ENCODE measurements around the gene MAB21L4. TPM values are rescaled to one million over a fixed set of nuclear protein-coding genes. Genes with fewer than 3 reads are reported as not detected.

Gene MAB21L4
- total RNA-seq, 2 donors from 2014 or later: not detected

DNA sequence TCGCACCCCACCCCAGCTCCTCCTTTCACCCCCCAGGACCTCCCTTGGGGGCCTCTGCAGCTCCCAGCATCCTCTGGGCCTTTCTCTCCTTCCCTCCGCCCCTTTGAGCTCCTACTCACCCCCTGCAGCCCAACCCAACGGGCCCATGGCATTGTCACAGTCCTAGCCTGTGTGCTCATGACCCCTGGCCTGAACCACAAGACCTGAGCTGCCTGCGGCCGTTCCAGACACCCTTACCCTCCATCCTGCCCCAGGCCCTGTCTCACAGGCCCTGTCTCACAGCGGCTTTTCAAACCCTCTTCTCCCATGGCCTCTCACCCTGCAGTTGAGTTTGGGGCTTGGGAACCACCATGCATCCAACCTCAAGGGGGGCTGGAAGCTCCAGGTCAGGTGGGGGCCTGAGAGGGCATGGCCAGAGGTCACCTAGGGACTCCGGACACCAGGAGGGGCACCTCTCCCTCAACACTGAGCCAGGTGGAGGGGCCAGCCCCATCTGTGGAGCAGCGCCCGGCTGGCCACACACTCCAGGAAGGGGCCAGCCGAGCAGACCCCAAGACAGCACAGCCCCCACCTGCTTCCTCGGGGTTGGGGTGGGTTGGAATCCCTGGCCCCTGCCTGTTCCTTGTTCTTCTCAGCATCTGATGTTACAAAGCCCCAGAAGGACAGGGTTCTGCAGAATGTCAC, 6.9 kb downstream of the MAB21L4 start:
- no peak overlapping the region for H3K27ac Mint-ChIP-seq
- H3K36me3 Mint-ChIP-seq: no peaks in the 10 kb centered on the region
- no peaks in the 10 kb centered on the region for H3K4me1 Mint-ChIP-seq (ENCODE audit: low read depth in 2 of 2)
- ATAC-seq (no peak), DNase-seq (ENCODE audit: low spot score) (no peak)
- no peaks in the 10 kb centered on the region for H3K27me3 Mint-ChIP-seq
- H3K4me3 Mint-ChIP-seq: no peak overlapping the region
- no peaks in the 10 kb centered on the region for H3K9me3 Mint-ChIP-seq

DNA sequence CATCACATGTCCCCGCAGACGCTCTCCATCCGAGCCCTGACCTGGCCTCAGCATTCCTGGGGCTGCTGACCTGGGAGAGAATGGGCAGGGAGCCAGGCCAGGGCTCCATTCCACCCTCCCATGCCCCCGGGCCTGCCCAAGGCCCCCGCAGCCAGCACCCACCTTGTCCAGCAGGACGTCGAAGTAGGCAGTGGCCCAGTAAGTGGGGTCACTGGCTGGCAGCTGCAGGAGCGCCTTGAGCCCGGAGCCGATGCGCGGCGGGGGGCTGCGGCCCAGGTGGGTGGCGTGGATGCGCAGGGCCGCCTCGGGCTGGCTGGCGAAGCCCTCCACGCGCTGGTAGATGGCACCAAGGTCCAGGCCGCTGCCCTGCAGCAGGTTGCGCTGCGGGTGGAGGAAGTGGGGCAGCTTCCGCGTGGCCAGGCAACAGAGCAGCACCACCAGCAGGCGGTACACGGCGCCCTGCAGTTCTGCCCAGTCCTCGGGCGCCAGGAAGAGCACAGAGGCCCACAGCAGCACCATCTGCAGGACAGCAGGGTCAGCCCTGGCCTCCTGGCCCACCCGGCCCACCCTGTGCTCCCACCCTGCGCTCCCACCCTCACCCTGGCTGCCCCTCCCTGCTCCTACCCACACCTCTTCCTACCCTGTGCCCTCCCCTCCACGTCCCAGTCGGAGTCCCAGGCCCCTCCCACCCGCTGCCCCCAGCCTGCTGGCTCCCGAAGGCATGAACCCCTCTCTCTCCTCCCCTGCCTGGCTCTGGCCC, 7.6 kb downstream of the MAB21L4 start:
- H3K9me3 Mint-ChIP-seq: no peaks in the 10 kb centered on the region
- peaks cover 0 to 2% of the 10 kb centered on the region in 2 donors for H3K27me3 Mint-ChIP-seq
- ATAC-seq: no peak
- H3K36me3 Mint-ChIP-seq: no peaks in the 10 kb centered on the region
- H3K27ac Mint-ChIP-seq: no peak overlapping the region
- H3K4me1 Mint-ChIP-seq (ENCODE audit: low read depth in 2 of 2): no peaks in the 10 kb centered on the region
- H3K4me3 Mint-ChIP-seq: no peak overlapping the region
- no peak for DNase-seq (ENCODE audit: low spot score)

DNA sequence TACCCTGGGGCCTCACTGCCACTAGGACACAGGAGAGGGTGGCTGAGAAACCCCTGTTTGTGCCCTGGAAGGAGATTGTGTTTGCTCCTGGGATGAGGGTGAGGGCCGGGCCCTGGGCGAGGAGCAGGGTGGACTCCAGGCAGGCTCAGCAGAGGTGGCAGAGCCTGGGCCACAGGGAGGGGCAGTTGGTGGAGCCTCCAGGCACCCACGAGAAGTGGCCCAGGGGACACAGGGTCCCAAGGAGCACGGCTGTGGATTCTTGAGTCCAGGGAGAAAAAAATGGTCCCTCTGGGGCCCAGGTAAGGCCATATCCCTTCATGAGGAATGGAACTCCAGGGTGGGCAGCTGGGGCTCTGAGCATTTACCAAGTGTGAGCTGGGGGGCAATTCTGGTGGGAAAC, 8.3 kb downstream of the MAB21L4 start:
- no peaks in the 10 kb centered on the region for H3K36me3 Mint-ChIP-seq
- DNase-seq (ENCODE audit: low spot score): no peak
- no peaks in the 10 kb centered on the region for H3K4me1 Mint-ChIP-seq (ENCODE audit: low read depth in 2 of 2)
- H3K4me3 Mint-ChIP-seq: no peak overlapping the region
- no peak for ATAC-seq
- H3K9me3 Mint-ChIP-seq: no peaks in the 10 kb centered on the region
- no peak overlapping the region for H3K27ac Mint-ChIP-seq
- peaks cover 0 to 4% of the 10 kb centered on the region in 2 donors for H3K27me3 Mint-ChIP-seq

DNA sequence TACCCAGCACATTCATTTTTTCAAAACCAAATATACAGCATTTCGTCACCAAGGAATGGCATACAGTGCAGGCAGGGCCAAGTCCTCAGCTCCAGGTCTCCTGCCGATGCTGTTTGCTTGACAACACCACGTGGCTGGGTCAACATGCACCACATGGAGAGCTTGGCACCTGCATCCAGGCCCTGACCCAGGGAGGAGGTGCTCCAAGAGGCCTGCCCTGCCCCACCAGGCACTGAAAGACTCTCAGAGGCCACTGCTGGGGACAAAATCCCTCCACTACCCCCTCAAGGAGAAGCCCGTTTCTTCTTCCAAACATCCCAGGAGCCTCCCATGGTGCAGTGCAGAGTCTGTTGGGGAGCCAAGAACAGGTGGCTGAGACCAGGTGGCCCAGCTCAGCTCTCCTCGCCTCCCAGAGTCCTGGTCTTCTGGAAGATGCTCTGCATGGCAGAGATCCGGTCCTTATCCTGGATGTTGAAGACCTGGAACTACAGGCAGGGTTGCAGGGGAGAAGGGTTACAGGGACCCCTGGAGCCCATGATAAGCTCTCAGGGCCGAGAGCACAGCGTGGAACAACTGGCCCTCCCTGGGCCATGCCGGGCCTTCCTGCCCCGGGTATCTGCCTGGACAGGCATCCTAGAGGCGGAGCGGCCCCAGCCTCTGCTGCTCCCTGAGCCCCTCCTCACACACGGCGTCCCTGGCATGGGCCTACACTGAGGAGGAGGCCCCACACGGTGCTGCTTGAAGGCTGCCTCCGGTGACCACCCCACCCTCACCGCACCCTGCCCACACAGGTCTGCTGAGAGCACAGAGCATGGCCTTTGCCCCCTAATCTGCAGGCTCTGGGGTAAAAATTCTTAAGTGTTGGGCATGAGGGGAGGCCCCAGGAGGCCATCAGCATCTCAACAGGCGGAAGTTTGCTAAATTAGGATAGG, 9.0 kb downstream of the MAB21L4 start:
- Mint-ChIP-seq H3K27ac (no peak overlapping the region), H3K36me3 (no peaks in the 10 kb centered on the region), H3K9me3 (no peaks in the 10 kb centered on the region), H3K4me1 (ENCODE audit: low read depth in 2 of 2) (no peaks in the 10 kb centered on the region), H3K27me3 (peaks cover 0 to 5% of the 10 kb centered on the region in 2 donors), H3K4me3 (no peak overlapping the region)
- no peak for ATAC-seq
- no peak for DNase-seq (ENCODE audit: low spot score)

DNA sequence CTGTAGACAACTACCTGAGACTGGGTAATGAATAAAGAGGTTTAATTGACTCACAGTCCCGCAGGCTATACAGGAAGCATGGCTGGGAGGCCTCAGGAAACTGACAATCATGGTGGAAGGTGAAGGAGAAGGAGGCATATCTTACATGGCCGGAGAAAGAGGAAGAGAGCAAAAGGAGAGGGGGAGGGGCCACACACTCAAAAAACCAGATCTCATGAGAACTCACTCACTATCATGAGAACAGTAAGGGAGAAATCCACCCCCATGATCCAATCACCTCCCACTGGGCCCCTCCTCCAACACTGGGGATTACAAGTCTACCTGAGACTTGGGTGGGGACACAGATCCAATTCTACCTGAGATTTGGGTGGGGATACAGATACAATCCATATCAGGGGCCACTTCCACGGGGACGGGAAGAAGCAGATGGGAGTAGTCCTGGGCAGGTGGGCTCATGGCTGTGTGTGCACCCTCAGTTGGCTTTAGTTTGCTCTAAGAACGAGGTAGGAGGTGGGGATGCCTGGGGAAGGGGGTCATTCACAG, 9.9 kb downstream of the MAB21L4 start:
- Mint-ChIP-seq H3K36me3 (no peaks in the 10 kb centered on the region), H3K27me3 (peaks cover 0 to 5% of the 10 kb centered on the region in 2 donors), H3K9me3 (no peaks in the 10 kb centered on the region), H3K27ac (no peak overlapping the region), H3K4me1 (ENCODE audit: low read depth in 2 of 2) (no peaks in the 10 kb centered on the region), H3K4me3 (no peak overlapping the region)
- no peak for ATAC-seq
- no peak for DNase-seq (ENCODE audit: low spot score)

DNA sequence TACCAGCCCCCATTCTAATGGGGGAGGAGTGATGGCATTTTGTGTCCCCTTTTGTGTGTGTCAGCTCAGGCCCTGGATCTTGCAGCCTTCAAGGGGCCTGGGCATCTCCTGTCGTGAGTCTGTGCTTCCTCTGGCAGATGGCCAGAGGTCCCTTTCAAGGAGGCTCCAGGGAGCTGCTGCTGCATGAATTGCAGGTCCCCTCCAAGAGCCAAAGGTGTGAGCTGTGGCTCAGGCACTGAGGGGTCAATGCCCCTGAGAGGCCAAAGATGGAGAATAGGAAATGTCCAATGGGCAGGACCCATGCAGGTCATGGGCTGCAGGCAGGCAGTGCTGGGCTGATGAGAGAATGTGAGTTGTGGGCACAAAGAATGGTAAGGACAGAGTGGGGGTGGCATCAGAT, 10.4 kb downstream of the MAB21L4 start:
- H3K27ac Mint-ChIP-seq: no peak overlapping the region
- no peaks in the 10 kb centered on the region for H3K4me1 Mint-ChIP-seq (ENCODE audit: low read depth in 2 of 2)
- no peaks in the 10 kb centered on the region for H3K9me3 Mint-ChIP-seq
- H3K27me3 Mint-ChIP-seq: peaks cover 0 to 5% of the 10 kb centered on the region in 2 donors
- no peak for DNase-seq (ENCODE audit: low spot score)
- ATAC-seq: no peak
- no peaks in the 10 kb centered on the region for H3K36me3 Mint-ChIP-seq
- no peak overlapping the region for H3K4me3 Mint-ChIP-seq

DNA sequence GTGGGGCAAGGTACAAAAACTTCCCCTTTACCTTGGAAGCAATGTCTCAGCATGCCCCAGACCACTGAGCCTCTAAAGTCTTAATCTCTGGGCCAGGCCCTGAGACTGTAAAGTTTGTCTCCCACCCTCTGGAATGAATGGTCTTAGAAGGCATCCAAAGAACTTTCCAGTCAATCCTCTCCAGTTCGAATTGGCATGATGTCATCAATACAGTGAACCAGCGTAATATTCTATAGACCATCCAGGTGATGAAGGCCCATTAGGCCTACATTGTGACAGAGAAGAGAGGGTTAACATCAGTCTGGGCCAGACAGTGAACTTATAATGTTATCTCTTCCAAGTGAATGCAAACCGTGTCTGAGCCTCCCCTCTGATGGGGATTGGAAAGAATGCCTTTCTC, 11.2 kb downstream of the MAB21L4 start:
- H3K9me3 Mint-ChIP-seq: no peaks in the 10 kb centered on the region
- no peaks in the 10 kb centered on the region for H3K36me3 Mint-ChIP-seq
- no peak for ATAC-seq
- DNase-seq (ENCODE audit: low spot score): no peak
- H3K27ac Mint-ChIP-seq: no peak overlapping the region
- H3K4me1 Mint-ChIP-seq (ENCODE audit: low read depth in 2 of 2): no peaks in the 10 kb centered on the region
- no peak overlapping the region for H3K4me3 Mint-ChIP-seq
- peaks cover 0 to 5% of the 10 kb centered on the region in 2 donors for H3K27me3 Mint-ChIP-seq

DNA sequence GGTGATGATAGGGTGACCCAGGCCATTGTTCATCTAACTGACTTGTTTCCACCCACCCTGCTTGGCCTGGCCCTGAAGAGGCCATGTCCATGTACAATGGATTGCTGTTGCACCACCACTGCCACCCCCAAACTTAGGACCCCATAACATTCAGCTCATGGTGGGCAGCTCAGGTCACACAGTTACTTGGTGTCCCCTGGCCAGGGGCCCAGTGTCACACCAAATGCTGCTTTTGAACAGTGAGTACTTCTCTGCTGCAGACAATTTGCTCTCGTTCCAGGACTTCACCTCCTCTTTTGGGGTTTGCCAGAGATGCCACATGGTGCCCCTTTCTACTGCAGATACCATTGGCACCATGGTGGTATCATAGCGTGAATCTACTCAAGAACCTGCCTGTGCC, 11.7 kb downstream of the MAB21L4 start:
- ATAC-seq: no peak
- H3K9me3 Mint-ChIP-seq: no peaks in the 10 kb centered on the region
- DNase-seq (ENCODE audit: low spot score): no peak
- no peaks in the 10 kb centered on the region for H3K4me1 Mint-ChIP-seq (ENCODE audit: low read depth in 2 of 2)
- peaks cover 0 to 5% of the 10 kb centered on the region in 2 donors for H3K27me3 Mint-ChIP-seq
- no peaks in the 10 kb centered on the region for H3K36me3 Mint-ChIP-seq
- no peak overlapping the region for H3K27ac Mint-ChIP-seq
- no peak overlapping the region for H3K4me3 Mint-ChIP-seq

DNA sequence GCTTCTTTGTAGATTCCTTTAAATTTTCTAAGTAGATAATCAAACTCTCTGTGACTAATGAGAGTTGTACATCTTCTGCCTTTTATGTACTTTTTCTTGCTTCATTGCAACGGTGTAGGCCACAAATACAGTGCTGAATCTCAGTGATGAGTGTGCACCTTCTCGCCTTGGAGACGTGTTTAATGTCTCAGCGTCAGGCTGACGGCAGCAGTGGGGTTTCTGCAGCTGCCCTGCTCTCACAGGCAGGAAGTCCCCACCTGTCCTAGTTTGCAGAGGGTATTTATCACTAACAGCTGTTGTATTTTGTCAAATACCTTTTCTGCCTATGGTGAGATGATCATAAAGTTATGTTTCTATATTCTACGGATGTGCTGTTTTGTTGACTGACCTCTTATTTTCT, 14.0 kb downstream of the MAB21L4 start:
- Mint-ChIP-seq H3K36me3 (no peaks in the 10 kb centered on the region), H3K27me3 (peaks cover 0 to 5% of the 10 kb centered on the region in 2 donors), H3K4me3 (no peak overlapping the region), H3K9me3 (no peaks in the 10 kb centered on the region), H3K4me1 (ENCODE audit: low read depth in 2 of 2) (no peaks in the 10 kb centered on the region), H3K27ac (no peak overlapping the region)
- DNase-seq (ENCODE audit: low spot score) (no peak), ATAC-seq (no peak)

DNA sequence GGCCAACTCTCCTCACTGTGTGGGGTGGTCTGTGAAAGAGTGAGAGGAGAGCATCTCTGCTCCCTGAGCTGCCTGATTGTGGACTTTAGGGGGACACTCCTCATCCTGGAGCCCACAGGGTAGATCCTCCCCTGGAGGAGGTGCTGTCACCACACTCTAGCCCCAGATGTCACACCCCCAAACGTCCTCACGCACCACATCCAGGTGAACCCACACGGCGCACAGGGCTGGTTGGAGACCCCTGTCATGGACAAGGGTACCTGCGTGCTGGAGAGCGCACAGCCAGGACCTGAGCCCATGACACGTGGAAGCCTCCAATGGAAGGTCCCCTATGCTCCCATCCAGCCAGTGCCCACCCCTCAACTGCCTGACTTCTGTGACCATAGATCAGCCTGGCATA, 16.9 kb downstream of the MAB21L4 start:
- no peak for DNase-seq (ENCODE audit: low spot score)
- H3K4me1 Mint-ChIP-seq (ENCODE audit: low read depth in 2 of 2): no peaks in the 10 kb centered on the region
- no peak for ATAC-seq
- no peak overlapping the region for H3K27ac Mint-ChIP-seq
- no peaks in the 10 kb centered on the region for H3K36me3 Mint-ChIP-seq
- H3K27me3 Mint-ChIP-seq: peaks cover 0 to 5% of the 10 kb centered on the region in 2 donors
- no peaks in the 10 kb centered on the region for H3K9me3 Mint-ChIP-seq
- no peak overlapping the region for H3K4me3 Mint-ChIP-seq

DNA sequence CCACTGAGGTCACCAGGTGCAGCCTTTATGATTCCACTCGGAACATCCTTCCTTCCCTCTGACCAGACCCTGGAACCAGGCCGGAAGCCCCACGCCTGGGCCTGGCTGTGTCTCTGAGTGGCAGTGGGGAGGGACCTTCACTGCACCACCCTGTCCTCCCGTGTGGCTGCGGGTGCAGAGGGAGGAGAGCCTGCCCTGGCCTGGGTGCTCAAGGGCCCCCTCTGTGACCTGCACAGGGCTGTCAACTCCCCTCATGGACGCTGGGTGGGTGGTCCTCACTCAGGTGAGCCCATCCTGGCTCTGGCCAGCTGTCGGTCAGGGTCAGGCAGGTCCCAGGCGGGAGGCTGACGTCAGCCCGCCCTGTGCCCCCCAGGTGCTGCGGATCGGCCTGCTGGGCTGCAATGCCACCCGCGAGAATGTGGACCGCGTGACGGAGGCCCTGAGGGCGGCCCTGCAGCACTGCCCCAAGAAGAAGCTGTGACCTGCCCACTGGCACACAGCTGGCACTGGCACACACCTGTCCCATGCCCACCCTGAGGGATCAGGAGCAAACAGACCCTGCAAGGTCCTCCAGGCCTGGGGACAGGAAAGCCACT, 17.5 kb downstream of the MAB21L4 start:
- Mint-ChIP-seq H3K36me3 (no peaks in the 10 kb centered on the region), H3K27me3 (peaks cover 0 to 5% of the 10 kb centered on the region in 2 donors), H3K4me3 (no peak overlapping the region), H3K9me3 (no peaks in the 10 kb centered on the region), H3K27ac (no peak overlapping the region), H3K4me1 (ENCODE audit: low read depth in 2 of 2) (no peaks in the 10 kb centered on the region)
- ATAC-seq (peak in 1 of 2 donors; percentile 3), DNase-seq (ENCODE audit: low spot score) (no peak)

DNA sequence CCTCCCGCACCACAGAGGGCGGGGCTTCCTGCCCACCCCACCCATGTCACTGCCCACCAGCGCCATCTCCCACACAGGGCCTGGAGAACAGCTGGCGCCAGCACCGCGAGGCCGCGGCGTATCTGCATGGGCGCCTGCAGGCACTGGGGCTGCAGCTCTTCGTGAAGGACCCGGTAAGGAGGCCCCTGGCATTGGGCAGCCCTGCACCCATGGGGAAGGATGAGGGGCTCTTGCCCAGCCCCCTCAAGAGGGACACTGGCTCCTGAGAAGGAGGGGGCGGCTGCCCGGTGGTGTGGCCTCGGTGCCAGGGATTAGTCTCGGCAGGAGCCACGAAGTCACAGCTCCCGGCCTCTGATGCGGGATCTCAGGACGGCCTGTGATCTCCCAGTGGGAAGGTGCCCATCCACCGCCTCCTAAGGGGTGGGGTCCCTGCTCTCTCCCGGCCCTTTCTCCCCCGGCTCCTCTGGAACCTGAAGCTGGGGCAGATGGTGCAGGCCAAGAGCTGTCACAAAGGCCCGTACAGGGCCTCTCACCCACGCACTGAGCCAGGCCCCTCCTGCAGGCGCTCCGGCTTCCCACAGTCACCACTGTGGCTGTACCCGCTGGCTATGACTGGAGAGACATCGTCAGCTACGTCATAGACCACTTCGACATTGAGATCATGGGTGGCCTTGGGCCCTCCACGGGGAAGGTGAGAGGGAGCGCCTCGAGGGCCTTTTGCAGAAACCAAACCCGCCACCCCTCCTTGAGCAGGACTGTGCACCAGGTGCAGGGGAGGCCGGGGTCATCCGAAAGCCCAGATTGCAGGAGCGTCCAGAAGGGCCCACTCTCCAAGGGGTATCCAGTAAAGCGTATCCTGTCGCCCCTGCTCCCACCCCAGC, 18.3 kb downstream of the MAB21L4 start:
- Mint-ChIP-seq H3K4me3 (no peak overlapping the region), H3K27ac (no peak overlapping the region), H3K36me3 (no peaks in the 10 kb centered on the region), H3K4me1 (ENCODE audit: low read depth in 2 of 2) (no peaks in the 10 kb centered on the region), H3K27me3 (peaks cover 0 to 2% of the 10 kb centered on the region in 2 donors), H3K9me3 (no peaks in the 10 kb centered on the region)
- no peak for DNase-seq (ENCODE audit: low spot score)
- no peak for ATAC-seq
